Panc1 (cell line): ENCODE measurements around the gene CRY2. TPM values are rescaled to one million over a fixed set of nuclear protein-coding genes. Genes with fewer than 3 reads are reported as not detected.

ENCODE experiments used
- ATAC-seq: fragments of 200-7000 bp; cut with Tn5 transposase; 2 replicates; pipeline ENCODE4 v1.9.1; 2020; ENCODE audit warnings: mild to moderate bottlenecking, moderate library complexity
- BruUV-seq: library from RNA; stranded (reverse); fragments of 400-500 nt; replicated peaks from 2 replicates; lab custom pipeline; 2021; lab: Mats Ljungman, UMichigan
- CTCF ChIA-PET: fragments of 300-600 bp; sonication (Branson Sonifier 250); formaldehyde crosslinking; loops from one replicate; lab custom pipeline; 2022; ENCODE audit warnings: antibody characterized with exemption; lab: Charles Lee
- POLR2A ChIA-PET: fragments of 300-600 bp; sonication (Branson Sonifier 250); formaldehyde crosslinking; loops from one replicate; lab custom pipeline; 2022; ENCODE audit warnings: antibody characterized with exemption; lab: Charles Lee
- DNase-seq: peaks from one replicate; pipeline ENCODE4 v3.0.0-alpha.2; 2010; ENCODE audit warnings: low read depth, low spot score
- H3K27ac ChIP-seq: 2 replicates; pipeline ENCODE4 v1.5.1; 2011; ENCODE audit warnings: mild to moderate bottlenecking, low read length, inconsistent platforms
- H3K27me3 ChIP-seq: fragments of 200-500 bp; sonication (Bioruptor generic); 2 replicates; pipeline ENCODE4 v1.6.0; 2014; ENCODE audit warnings: low read length, inconsistent platforms; ENCODE audit not compliant: control insufficient read depth, insufficient read depth
- H3K36me3 ChIP-seq: fragments of 200-500 bp; sonication (Bioruptor generic); 2 replicates; pipeline ENCODE4 v1.5.1; 2014; ENCODE audit warnings: inconsistent platforms, mild to moderate bottlenecking, low read length, moderate library complexity; ENCODE audit not compliant: control insufficient read depth, insufficient read depth
- H3K4me1 ChIP-seq: 2 replicates; pipeline ENCODE4 v1.5.1; 2011; ENCODE audit warnings: inconsistent platforms, mild to moderate bottlenecking, low read length, moderate library complexity; ENCODE audit not compliant: control insufficient read depth, insufficient read depth
- H3K4me3 ChIP-seq, 2 experiments: 2 replicates each; pipeline ENCODE4 v1.5.1; 2011 to 2012; ENCODE audit warnings: low read depth in 2 of 2, low read length in 2 of 2, mild to moderate bottlenecking in 2 of 2, inconsistent platforms in 1 of 2, moderate library complexity in 1 of 2
- H3K9me3 ChIP-seq: fragments of 200-500 bp; sonication (Bioruptor generic); 2 replicates; pipeline ENCODE4 v1.5.1; 2014; ENCODE audit warnings: low read depth, mild to moderate bottlenecking, inconsistent platforms, low read length, moderate library complexity; ENCODE audit not compliant: control insufficient read depth, insufficient read depth
- CTCF ChIP-seq: fragments of 450-650 bp; IDR thresholded peaks from 2 replicates; pipeline ENCODE4 v1.5.1; 2017; ENCODE audit warnings: mild to moderate bottlenecking
- POLR2AphosphoS5 ChIP-seq: IDR thresholded peaks from 2 replicates; pipeline ENCODE4 v1.6.1; 2012; ENCODE audit warnings: mild to moderate bottlenecking, low read depth, low read length, moderate library complexity
- REST ChIP-seq, 2 experiments: IDR thresholded peaks; 2 replicates each; pipeline ENCODE4 v1.6.1; 2011 to 2012; ENCODE audit warnings: low read depth in 2 of 2, control low read depth in 1 of 2, low read length in 1 of 2, mild to moderate bottlenecking in 1 of 2, moderate library complexity in 1 of 2; ENCODE audit not compliant: insufficient read depth in 1 of 2
- SIN3A ChIP-seq: IDR thresholded peaks from 2 replicates; pipeline ENCODE4 v1.6.1; 2012; ENCODE audit warnings: low read depth, mild to moderate bottlenecking, low read length, moderate library complexity, borderline replicate concordance; ENCODE audit not compliant: insufficient read depth
- TCF7L2 ChIP-seq: IDR thresholded peaks from 2 replicates; pipeline ENCODE4 v1.6.1; 2011; ENCODE audit warnings: mild to moderate bottlenecking, low read depth, low read length, inconsistent platforms
- in situ Hi-C: cut with HindIII; loops from 2 replicates; pipeline ENCODE4 v1.10.0; 2016; ENCODE audit warnings: low sequenced_read_pairs, low pct_unique_long_range_greater_than_20kb
- intact Hi-C: fragments of 100-400 bp; cut with micrococcal nuclease; formaldehyde crosslinking; loops from one replicate; pipeline ENCODE4 v1.10.0; 2022; ENCODE audit not compliant: unreplicated experiment
- total RNA-seq: library from RNA; stranded (reverse); gene quantifications from one replicate; pipeline ENCODE4 v1.2.1, GENCODE V29; 2021; ENCODE audit not compliant: unreplicated experiment

CRY2 gene
- total RNA-seq, 1 experiment from 2014 or later, result 14.6 TPM

- POLR2A ChIA-PET, result no interaction called here
- DNase-seq (no peak), ATAC-seq (no peak)
- H3K27ac ChIP-seq, result no peak overlapping the region
- intact Hi-C loops (no loop called here), in situ Hi-C loops (no loop called here)
- H3K9me3 ChIP-seq, result no peaks in the 10 kb centered on the region
- no TSS peak for BruUV-seq
- no peaks in the 10 kb centered on the region for H3K27me3 ChIP-seq
- CTCF ChIA-PET, result no interaction called here
- H3K36me3 ChIP-seq, result no peaks in the 10 kb centered on the region; the same call in 1 of the 2 replicates
- TF ChIP-seq REST (IDR thresholded peaks at IDR 0.05; ENCODE audit: insufficient read depth in 1 of 2, low read depth in 2 of 2, low read length in 1 of 2), result no peak
- peaks cover 13% of the 10 kb centered on the region for H3K4me1 ChIP-seq
- H3K4me3 ChIP-seq, result no peak overlapping the region
Observed at GRCh38 chr11:45801723-45802315, 45.5 kb upstream of the CRY2 start.

GRCh38 chr11:45802531-45803317 is 44.6 kb upstream of the CRY2 start:
- Histone ChIP-seq H3K4me1 (peaks cover 20% of the 10 kb centered on the region), H3K9me3 (no peaks in the 10 kb centered on the region), H3K36me3 (no peaks in the 10 kb centered on the region; the same call in 1 of the 2 replicates), H3K27me3 (no peaks in the 10 kb centered on the region), H3K27ac (no peak overlapping the region), H3K4me3 (no peak overlapping the region)
- DNase-seq (no peak), ATAC-seq (no peak)
- in situ Hi-C loops, result no loop called here
- TF ChIP-seq REST (IDR thresholded peaks at IDR 0.05; ENCODE audit: insufficient read depth in 1 of 2, low read depth in 2 of 2, low read length in 1 of 2) (no peak), CTCF (no peak), TCF7L2 (no peak), SIN3A (no peak), POLR2AphosphoS5 (no peak)
- CTCF ChIA-PET, result no interaction called here
- BruUV-seq, result no TSS peak
- POLR2A ChIA-PET, result no interaction called here
- intact Hi-C loops, result no loop called here
